ENCODE data around the gene B3GNT7.

- TF ChIP-seq CTCF (IDR thresholded peaks at IDR 0.05) = peak; percentile 96
- TF ChIP-seq EZH2 (IDR thresholded peaks at IDR 0.05) = peak; percentile 55
Observed at GRCh38 chr2:231411831-231412617, 16.5 kb downstream of the B3GNT7 start.

All from neural progenitor cell (in vitro differentiated cells).